Neuronal stem cell (in vitro differentiated cells): ENCODE measurements around the gene RHBDF1.
"Not testable (repeated sequence)": the region's sequence is repeated elsewhere in the genome, so short reads cannot be mapped to it uniquely, and the experiment has no call there.

Experiments used
- DNase-seq: peaks from one replicate; pipeline ENCODE4 v3.0.0-alpha.2; 2013; ENCODE audit warnings: low spot score
- H2AFZ ChIP-seq: one replicate; pipeline ENCODE4 v1.6.1; 2013; ENCODE audit warnings: mild to moderate bottlenecking, low read length, inconsistent platforms
- H2AK5ac ChIP-seq: 2 replicates; pipeline ENCODE4 v1.6.1; 2013; ENCODE audit warnings: low read depth, mild to moderate bottlenecking, inconsistent platforms, low read length, moderate library complexity, mixed read lengths
- H2BK120ac ChIP-seq: 2 replicates; pipeline ENCODE4 v1.6.1; 2013; ENCODE audit warnings: low read depth, mild to moderate bottlenecking, inconsistent platforms, low read length, moderate library complexity, mixed read lengths
- H2BK12ac ChIP-seq: one replicate; pipeline ENCODE4 v1.6.1; 2013; ENCODE audit warnings: low read length, inconsistent platforms
- H2BK15ac ChIP-seq: 2 replicates; pipeline ENCODE4 v1.6.1; 2013; ENCODE audit warnings: mild to moderate bottlenecking, low read length, inconsistent platforms, mixed read lengths
- H2BK5ac ChIP-seq: one replicate; pipeline ENCODE4 v1.6.1; 2013; ENCODE audit warnings: inconsistent platforms, mild to moderate bottlenecking, low read length, moderate library complexity
- H3K14ac ChIP-seq: one replicate; pipeline ENCODE4 v1.6.1; 2013; ENCODE audit warnings: low read length, inconsistent platforms
- H3K18ac ChIP-seq: 2 replicates; pipeline ENCODE4 v1.6.1; 2013; ENCODE audit warnings: low read length, inconsistent platforms
- H3K23ac ChIP-seq: 2 replicates; pipeline ENCODE4 v1.6.1; 2013; ENCODE audit warnings: low read depth, mild to moderate bottlenecking, mixed read lengths, low read length, inconsistent platforms; ENCODE audit not compliant: poor library complexity
- H3K27ac ChIP-seq: replicated peaks from 3 replicates; pipeline ENCODE4 v1.5.1; 2013; ENCODE audit warnings: low read length, inconsistent platforms
- H3K27me3 ChIP-seq, 3 experiments: 2 replicates each; pipeline ENCODE4 v1.6.1; 2013; ENCODE audit warnings: low read length in 3 of 3, mild to moderate bottlenecking in 2 of 3, inconsistent platforms in 1 of 3, low read depth in 1 of 3, mixed read lengths in 1 of 3, moderate library complexity in 1 of 3; ENCODE audit not compliant: control insufficient read depth in 3 of 3, insufficient read depth in 3 of 3
- H3K36me3 ChIP-seq, 2 donors: replicated peaks in 1 of 2; 2 replicates each; pipeline ENCODE4 v1.6.1; 2013; ENCODE audit warnings: low read length in 2 of 2; ENCODE audit not compliant: control insufficient read depth in 2 of 2, insufficient read depth in 2 of 2
- H3K4ac ChIP-seq: 2 replicates; pipeline ENCODE4 v1.6.1; 2013; ENCODE audit warnings: inconsistent platforms, mild to moderate bottlenecking, low read length, moderate library complexity
- H3K4me1 ChIP-seq, 2 donors: 1 replicate in 1 of 2; 2 replicates in 1 of 2; pipeline ENCODE4 v1.6.1; 2013; ENCODE audit warnings: low read length in 2 of 2, low read depth in 1 of 2; ENCODE audit not compliant: control insufficient read depth in 2 of 2, insufficient read depth in 1 of 2
- H3K4me2 ChIP-seq: one replicate; pipeline ENCODE4 v1.6.1; 2013; ENCODE audit warnings: mild to moderate bottlenecking, low read length, inconsistent platforms; ENCODE audit not compliant: insufficient read depth, poor library complexity, severe bottlenecking
- H3K4me3 ChIP-seq, 2 donors: 2 replicates each; pipeline ENCODE4 v1.5.1; 2013; ENCODE audit warnings: low read length in 2 of 2, mild to moderate bottlenecking in 2 of 2, inconsistent platforms in 1 of 2, moderate library complexity in 1 of 2
- H3K79me1 ChIP-seq: one replicate; pipeline ENCODE4 v1.6.1; 2013; ENCODE audit warnings: low read depth, mild to moderate bottlenecking, inconsistent platforms, low read length, moderate library complexity
- H3K9ac ChIP-seq: one replicate; pipeline ENCODE4 v1.6.1; 2013; ENCODE audit warnings: mild to moderate bottlenecking, low read depth, low read length, inconsistent platforms; ENCODE audit not compliant: poor library complexity
- H3K9me3 ChIP-seq, 2 donors: replicated peaks in 1 of 2; 2 replicates each; pipeline versions ENCODE3 to v1.6.1; 2013; ENCODE audit warnings: low read length in 2 of 2, mild to moderate bottlenecking in 2 of 2, inconsistent platforms in 1 of 2, low read depth in 1 of 2, mixed read lengths in 1 of 2, moderate library complexity in 1 of 2; ENCODE audit not compliant: control insufficient read depth in 2 of 2, insufficient read depth in 1 of 2
- H4K8ac ChIP-seq: one replicate; pipeline ENCODE4 v1.6.1; 2013; ENCODE audit warnings: low read depth, mild to moderate bottlenecking, inconsistent platforms, low read length, moderate library complexity
- H4K91ac ChIP-seq: one replicate; pipeline ENCODE4 v1.6.1; 2013; ENCODE audit warnings: low read length, low read depth, mild to moderate bottlenecking, inconsistent platforms; ENCODE audit not compliant: poor library complexity
- WGBS, 2 donors: extraction: QIAGEN DNeasy Blood & Tissue Kit; methylation state at CpG; one replicate each; pipeline ENCODE4 v1.1.7; 2013; ENCODE audit warnings: missing lambda C conversion rate in 2 of 2, mixed read lengths in 1 of 2; ENCODE audit not compliant: insufficient read length in 2 of 2, insufficient replicate concordance in 1 of 2; ENCODE audit errors: extremely low coverage in 2 of 2; 5-methylcytosine and 5-hydroxymethylcytosine counted together

The RHBDF1 gene

GRCh38 chr16:41439-42068 lies 30.9 kb downstream of the RHBDF1 start:
- Histone ChIP-seq H2BK12ac (no peak overlapping the region), H3K4ac (no peak overlapping the region), H3K23ac (no peak overlapping the region), H3K18ac (no peak overlapping the region), H4K8ac (no peak overlapping the region), H4K91ac (no peak overlapping the region), H2AFZ (no peak overlapping the region), H3K14ac (peak overlapping the region; percentile 43), H3K27ac (no peak overlapping the region), H2BK5ac (no peak overlapping the region), H3K9ac (no peak overlapping the region), H3K36me3 (peaks cover 28 to 69% of the 10 kb centered on the region in 2 donors), H3K27me3 (no peaks in the 10 kb centered on the region), H3K4me2 (no peak overlapping the region), H3K9me3 (peaks cover 0 to 5% of the 10 kb centered on the region in 2 donors), H3K79me1 (no peaks in the 10 kb centered on the region), H2AK5ac (no peak overlapping the region), H2BK120ac (no peak overlapping the region), H3K4me1 (no peaks in the 10 kb centered on the region), H2BK15ac (no peak overlapping the region), H3K4me3 (no peak overlapping the region)
- WGBS, 2 donors, result no CpG with 5 or more reads among the region's 22 CpGs
- DNase-seq, result no peak

GRCh38 chr16:38941-39892 lies 33.2 kb downstream of the RHBDF1 start:
- DNase-seq, result no peak
- no peak overlapping the region for H2BK15ac ChIP-seq
- H3K4me2 ChIP-seq, result no peak overlapping the region
- no peaks in the 10 kb centered on the region for H3K79me1 ChIP-seq
- H3K23ac ChIP-seq, result peak overlapping the region; percentile 44
- peaks cover 0 to 4% of the 10 kb centered on the region in 2 donors for H3K4me1 ChIP-seq
- H3K9me3 ChIP-seq, result peaks cover 0 to 5% of the 10 kb centered on the region in 2 donors
- whole genome bisulfite sequencing, 2 donors, result no CpG with 5 or more reads among the region's 13 CpGs
- no peak overlapping the region for H2BK120ac ChIP-seq
- H3K4ac ChIP-seq, result no peak overlapping the region
- peak overlapping the region; percentile 7 for H2BK5ac ChIP-seq
- peak overlapping the region in 1 of 2 donors; percentile 55 for H3K4me3 ChIP-seq
- no peak overlapping the region for H2BK12ac ChIP-seq
- no peaks in the 10 kb centered on the region for H3K27me3 ChIP-seq
- H4K91ac ChIP-seq, result no peak overlapping the region
- no peak overlapping the region for H3K18ac ChIP-seq
- H2AFZ ChIP-seq, result no peak overlapping the region
- no peak overlapping the region for H4K8ac ChIP-seq
- H2AK5ac ChIP-seq, result no peak overlapping the region
- no peak overlapping the region for H3K14ac ChIP-seq
- no peak overlapping the region for H3K27ac ChIP-seq
- H3K36me3 ChIP-seq, result peaks cover 18 to 46% of the 10 kb centered on the region in 2 donors
- H3K9ac ChIP-seq, result no peak overlapping the region

- not testable (repeated sequence) for H3K9ac ChIP-seq, H3K27ac ChIP-seq, H3K4me1 ChIP-seq, H3K9me3 ChIP-seq, H3K79me1 ChIP-seq, H2AFZ ChIP-seq, H3K4me2 ChIP-seq, H3K14ac ChIP-seq, H2BK12ac ChIP-seq, H4K91ac ChIP-seq, H2BK5ac ChIP-seq, H4K8ac ChIP-seq, H3K4me3 ChIP-seq, H3K4ac ChIP-seq, H2BK120ac ChIP-seq, H3K27me3 ChIP-seq, H3K18ac ChIP-seq, DNase-seq, H2AK5ac ChIP-seq, H2BK15ac ChIP-seq, H3K23ac ChIP-seq
- peaks cover 15 to 39% of the 10 kb centered on the region in 2 donors for H3K36me3 ChIP-seq
- no CpG with 5 or more reads among the region's 11 CpGs for WGBS, 2 donors
Observed at GRCh38 chr16:38206-38605, 34.2 kb downstream of the RHBDF1 start.

- no peak for DNase-seq
- H2BK5ac ChIP-seq, result no peak overlapping the region
- no peak overlapping the region for H3K18ac ChIP-seq
- H3K9ac ChIP-seq, result no peak overlapping the region
- H3K23ac ChIP-seq, result no peak overlapping the region
- H4K91ac ChIP-seq, result no peak overlapping the region
- WGBS, 2 donors, result no CpG with 5 or more reads among the region's 5 CpGs
- H3K4me3 ChIP-seq, result no peak overlapping the region
- H3K27ac ChIP-seq, result no peak overlapping the region
- no peaks in the 10 kb centered on the region for H3K27me3 ChIP-seq
- no peak overlapping the region for H2AK5ac ChIP-seq
- peaks cover 0 to 4% of the 10 kb centered on the region in 2 donors for H3K4me1 ChIP-seq
- H2BK120ac ChIP-seq, result no peak overlapping the region
- H3K4me2 ChIP-seq, result no peak overlapping the region
- peaks cover 0 to 2% of the 10 kb centered on the region in 2 donors for H3K9me3 ChIP-seq
- H3K14ac ChIP-seq, result no peak overlapping the region
- H4K8ac ChIP-seq, result no peak overlapping the region
- H3K36me3 ChIP-seq, result peaks cover 13 to 32% of the 10 kb centered on the region in 2 donors
- H3K79me1 ChIP-seq, result no peaks in the 10 kb centered on the region
- no peak overlapping the region for H2BK15ac ChIP-seq
- H2BK12ac ChIP-seq, result no peak overlapping the region
- no peak overlapping the region for H3K4ac ChIP-seq
- H2AFZ ChIP-seq, result no peak overlapping the region
Observed at GRCh38 chr16:37511-37910, 34.9 kb downstream of the RHBDF1 start.
